ENCODE measurements around the gene CDC42SE2.
"Not testable (repeated sequence)": the region's sequence is repeated elsewhere in the genome, so short reads cannot be mapped to it uniquely, and the experiment has no call there.

DNA sequence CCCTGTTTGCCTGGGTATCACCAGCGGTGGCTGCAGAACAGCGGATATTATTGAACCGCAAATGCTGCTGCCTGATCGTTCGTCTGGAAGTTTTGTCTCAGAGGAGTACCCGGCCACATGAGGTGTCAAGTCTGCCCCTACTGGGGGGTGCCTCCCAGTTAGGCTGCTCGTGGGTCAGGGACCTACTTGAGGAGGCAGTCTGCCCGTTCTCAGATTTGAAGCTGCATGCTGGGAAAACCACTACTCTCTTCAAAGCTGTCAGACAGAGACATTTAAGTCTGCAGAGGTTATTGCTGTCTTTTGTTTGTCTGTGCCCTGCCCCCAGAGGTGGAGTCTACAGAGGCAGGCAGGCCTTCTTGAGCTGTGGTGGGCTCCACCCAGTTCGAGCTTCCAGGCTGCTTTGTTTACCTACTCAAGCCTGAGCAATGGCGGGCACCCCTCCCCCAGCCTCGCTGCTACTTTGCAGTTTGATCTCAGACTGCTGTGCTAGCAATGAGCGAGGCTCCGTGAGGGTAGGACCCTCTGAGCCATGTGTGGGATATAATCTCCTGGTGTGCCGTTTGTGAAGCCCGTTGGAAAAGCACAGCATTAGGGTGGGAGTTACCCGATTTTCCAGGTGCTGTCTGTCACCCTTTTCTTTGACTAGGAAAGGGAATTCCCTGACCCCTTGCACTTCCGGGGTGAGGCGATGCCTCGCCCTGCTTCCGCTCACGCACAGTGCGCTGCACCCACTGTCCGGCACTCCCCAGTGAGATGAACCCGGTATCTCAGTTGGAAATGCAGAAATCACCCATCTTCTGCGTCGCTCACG lies 73.6 kb downstream of the CDC42SE2 start:
- TF ChIP-seq, protein P1, sequence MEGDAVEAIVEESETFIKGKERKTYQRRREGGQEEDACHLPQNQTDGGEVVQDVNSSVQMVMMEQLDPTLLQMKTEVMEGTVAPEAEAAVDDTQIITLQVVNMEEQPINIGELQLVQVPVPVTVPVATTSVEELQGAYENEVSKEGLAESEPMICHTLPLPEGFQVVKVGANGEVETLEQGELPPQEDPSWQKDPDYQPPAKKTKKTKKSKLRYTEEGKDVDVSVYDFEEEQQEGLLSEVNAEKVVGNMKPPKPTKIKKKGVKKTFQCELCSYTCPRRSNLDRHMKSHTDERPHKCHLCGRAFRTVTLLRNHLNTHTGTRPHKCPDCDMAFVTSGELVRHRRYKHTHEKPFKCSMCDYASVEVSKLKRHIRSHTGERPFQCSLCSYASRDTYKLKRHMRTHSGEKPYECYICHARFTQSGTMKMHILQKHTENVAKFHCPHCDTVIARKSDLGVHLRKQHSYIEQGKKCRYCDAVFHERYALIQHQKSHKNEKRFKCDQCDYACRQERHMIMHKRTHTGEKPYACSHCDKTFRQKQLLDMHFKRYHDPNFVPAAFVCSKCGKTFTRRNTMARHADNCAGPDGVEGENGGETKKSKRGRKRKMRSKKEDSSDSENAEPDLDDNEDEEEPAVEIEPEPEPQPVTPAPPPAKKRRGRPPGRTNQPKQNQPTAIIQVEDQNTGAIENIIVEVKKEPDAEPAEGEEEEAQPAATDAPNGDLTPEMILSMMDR (conservative IDR thresholded peaks at IDR 0.05) = not testable (repeated sequence)
- not testable (repeated sequence) for TF ChIP-seq EZH2 (IDR thresholded peaks at IDR 0.05; ENCODE audit: low read depth)

Measured in PC-9 (cell line).